HL-60/S4 treated with retinoic acid at 250 ng/mL for 4 days and 3 days (cell line): ENCODE results near the gene SCAMP1.
"Not testable (repeated sequence)": the region's sequence is repeated elsewhere in the genome, so short reads cannot be mapped to it uniquely, and the experiment has no call there.

Experiments
- in situ Hi-C: fragments of 300-500 bp; cut with MboI; formaldehyde crosslinking; loops from 2 replicates; pipeline ENCODE4 v1.7.0; 2022; ENCODE audit warnings: low sequenced_read_pairs

SCAMP1 gene

GRCh38 chr5:78420548-78420947 is 60.1 kb downstream of the SCAMP1 start:
- in situ Hi-C loops = no loop called here

- in situ Hi-C loops = no loop called here
These were observed 64.2 kb downstream of the SCAMP1 start for GRCh38 chr5:78424665-78425064.

GRCh38 chr5:78429332-78429980 is 69.0 kb downstream of the SCAMP1 start:
- in situ Hi-C loops = no loop called here

- in situ Hi-C loops = no loop called here
These were observed 70.4 kb downstream of the SCAMP1 start for GRCh38 chr5:78430866-78431265.

GRCh38 chr5:78433972-78434371 is 73.6 kb downstream of the SCAMP1 start:
- in situ Hi-C loops = no loop called here

- in situ Hi-C loops = no loop called here
These were observed 87.5 kb downstream of the SCAMP1 start for GRCh38 chr5:78447775-78448424.

GRCh38 chr5:78449103-78449502 is 88.7 kb downstream of the SCAMP1 start:
- in situ Hi-C loops = no loop called here

GRCh38 chr5:78457507-78457906 is 97.1 kb downstream of the SCAMP1 start:
- in situ Hi-C loops = not testable (repeated sequence)

- in situ Hi-C loops = no loop called here
These were observed 98.4 kb downstream of the SCAMP1 start for GRCh38 chr5:78458843-78459242.

- in situ Hi-C loops = no loop called here
These were observed 106.7 kb downstream of the SCAMP1 start for GRCh38 chr5:78467140-78467539.

GRCh38 chr5:78467752-78468357 is 107.4 kb downstream of the SCAMP1 start:
- in situ Hi-C loops = no loop called here

- in situ Hi-C loops = no loop called here
These were observed 111.5 kb downstream of the SCAMP1 start for GRCh38 chr5:78471896-78472295.

- in situ Hi-C loops = no loop called here
These were observed 112.2 kb downstream of the SCAMP1 start for GRCh38 chr5:78472469-78473106.

- in situ Hi-C loops = no loop called here
These were observed 113.3 kb downstream of the SCAMP1 start for GRCh38 chr5:78473751-78474150.

- in situ Hi-C loops = no loop called here
These were observed 115.0 kb downstream of the SCAMP1 start for GRCh38 chr5:78475370-78475769.

GRCh38 chr5:78476795-78477194 is 116.4 kb downstream of the SCAMP1 start:
- in situ Hi-C loops = no loop called here

GRCh38 chr5:78482948-78483347 is 122.5 kb downstream of the SCAMP1 start:
- in situ Hi-C loops = no loop called here

- in situ Hi-C loops = no loop called here
These were observed 123.5 kb downstream of the SCAMP1 start for GRCh38 chr5:78483809-78484521.

GRCh38 chr5:78486218-78486617 is 125.8 kb downstream of the SCAMP1 start:
- in situ Hi-C loops = no loop called here

- in situ Hi-C loops = no loop called here
These were observed 127.4 kb downstream of the SCAMP1 start for GRCh38 chr5:78487846-78488245.
